ENCODE measurements around the gene AGAP2. TPM values are rescaled to one million over a fixed set of nuclear protein-coding genes. Genes with fewer than 3 reads are reported as not detected.

Gene AGAP2
- total and polyA plus RNA-seq, 8 donors, result 0.31 to 5.8 (median 0.54) TPM

DNA sequence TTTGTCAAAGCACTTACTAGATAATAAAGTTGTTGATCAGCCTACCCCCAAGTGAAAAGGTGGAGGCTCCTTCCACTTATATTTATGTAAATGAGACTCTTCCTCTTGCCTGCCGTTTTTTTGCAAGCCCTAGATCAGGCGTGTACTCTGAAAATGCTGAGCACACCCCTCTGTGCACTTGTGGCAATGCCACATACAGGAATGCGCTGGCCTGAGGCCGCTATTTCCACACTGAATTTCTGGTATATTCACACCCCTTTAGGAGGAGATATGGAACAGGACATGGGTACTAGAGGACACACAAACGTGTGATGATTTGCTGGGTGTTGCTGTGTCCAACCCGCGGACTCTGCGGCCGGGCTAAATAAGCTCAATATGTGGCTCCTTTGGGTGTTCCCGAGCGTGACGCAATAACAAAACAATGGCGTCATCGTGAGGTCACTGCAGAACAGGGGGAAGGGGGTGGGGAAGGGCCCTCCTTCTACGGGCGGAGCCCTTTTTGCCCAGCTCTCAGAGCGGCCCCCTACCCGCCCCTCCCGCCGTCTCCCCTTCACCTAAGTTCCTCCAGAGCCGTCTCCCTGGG lies 5.7 kb upstream of the AGAP2 start:
- TF ChIP-seq CTCF (IDR thresholded peaks at IDR 0.05), result no peak
- ATAC-seq, result peak; percentile 69
- no peaks in the 10 kb centered on the region for H3K9me3 ChIP-seq
- H3K36me3 ChIP-seq, result peaks cover 0 to 33% of the 10 kb centered on the region in 2 donors
- intact Hi-C loops (cut with DNase I), result no loop called here
- peak overlapping the region; percentile 63 to 65 for H3K4me3 ChIP-seq
- DNase-seq, result peak in 2 of 4 donors; percentile 73 to 84
- H3K27ac ChIP-seq, result peak overlapping the region; percentile 91 to 92
- H3K4me1 ChIP-seq, result peaks cover 0 to 45% of the 10 kb centered on the region in 2 donors
- H3K27me3 ChIP-seq, result peaks cover 7 to 24% of the 10 kb centered on the region in 2 donors

- H3K27me3 ChIP-seq, result peaks cover 12 to 29% of the 10 kb centered on the region in 2 donors
- intact Hi-C loops (cut with DNase I), result no loop called here
- H3K4me3 ChIP-seq, result no peak overlapping the region
- no peak for DNase-seq
- no peak for TF ChIP-seq CTCF (IDR thresholded peaks at IDR 0.05)
- no peaks in the 10 kb centered on the region for H3K9me3 ChIP-seq
- peaks cover 0 to 28% of the 10 kb centered on the region in 2 donors for H3K36me3 ChIP-seq
- H3K4me1 ChIP-seq, result peaks cover 0 to 45% of the 10 kb centered on the region in 2 donors
- H3K27ac ChIP-seq, result peak overlapping the region in 1 of 2 donors; percentile 92
- no peak for ATAC-seq
Measured at GRCh38 chr12:57743769-57744168, 5.2 kb upstream of the AGAP2 start.

DNA sequence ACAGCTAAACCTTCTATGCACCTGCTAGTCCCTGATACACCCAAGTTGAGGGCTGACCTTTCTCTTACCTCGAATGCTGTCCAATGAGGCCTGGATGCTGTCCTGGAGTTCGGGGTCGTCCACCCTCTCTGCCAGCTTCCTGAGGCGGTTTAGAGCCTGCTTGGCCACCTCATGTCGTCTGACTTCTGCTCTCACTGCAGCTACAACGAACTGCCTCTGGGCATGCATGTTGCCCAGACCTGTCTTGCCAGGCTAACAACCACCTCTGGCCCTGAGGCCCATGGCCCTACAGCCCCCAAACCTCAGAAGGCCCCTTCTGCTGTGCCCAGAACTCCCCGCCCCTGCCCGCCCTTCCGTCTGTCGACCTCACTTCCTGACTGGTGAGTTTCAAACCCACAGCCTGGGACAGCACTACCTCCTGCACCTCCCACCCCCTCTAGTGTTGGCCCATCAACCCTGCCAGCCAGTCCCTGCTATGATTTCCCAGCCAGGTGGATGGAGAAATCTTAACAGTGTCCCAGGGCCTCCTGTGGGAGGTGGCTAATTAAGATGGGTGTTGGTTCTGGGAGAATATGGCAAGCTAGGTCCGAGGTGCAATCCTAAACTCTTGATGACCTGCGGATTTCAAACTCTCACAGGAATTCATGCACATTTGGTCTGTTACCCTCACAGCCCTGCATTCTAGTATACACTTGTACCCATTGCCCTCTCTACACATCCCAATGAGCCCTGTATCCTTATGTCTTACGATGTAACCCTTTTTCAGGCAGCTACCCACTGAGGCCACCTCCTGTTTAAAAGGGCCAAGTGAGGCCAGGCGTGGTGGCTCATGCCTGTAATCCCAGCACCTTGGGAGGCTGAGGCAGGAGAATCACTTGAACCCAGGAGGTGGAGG lies 3.5 kb upstream of the AGAP2 start:
- TF ChIP-seq CTCF (IDR thresholded peaks at IDR 0.05), result no peak
- DNase-seq, result peak in 1 of 4 donors; percentile 64
- Histone ChIP-seq H3K27me3 (peaks cover 27 to 46% of the 10 kb centered on the region in 2 donors), H3K27ac (peak overlapping the region in 1 of 2 donors; percentile 81), H3K4me3 (peak overlapping the region in 1 of 2 donors; percentile 50), H3K9me3 (no peaks in the 10 kb centered on the region), H3K4me1 (peaks cover 12 to 59% of the 10 kb centered on the region in 2 donors), H3K36me3 (peaks cover 0 to 18% of the 10 kb centered on the region in 2 donors)
- intact Hi-C loops (cut with DNase I), result no loop called here
- ATAC-seq, result no peak

DNA sequence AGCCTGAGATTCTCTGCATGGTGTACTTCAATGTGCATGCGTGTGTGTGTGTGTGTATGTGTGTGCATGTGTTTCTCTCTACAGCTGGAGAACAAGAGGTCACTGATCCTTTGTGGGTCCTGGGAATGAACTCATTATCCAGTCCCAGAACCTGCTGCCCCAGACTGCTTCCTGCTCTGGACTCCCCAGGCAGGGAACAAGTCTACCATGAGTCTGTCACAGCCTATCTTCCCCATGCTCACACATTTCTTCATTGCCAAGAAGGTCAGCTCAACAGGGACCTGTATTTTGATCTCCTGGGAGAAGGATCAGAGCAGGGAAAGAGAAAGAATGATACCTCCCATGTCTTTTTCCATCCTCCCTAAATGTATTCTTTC lies 2.9 kb upstream of the AGAP2 start:
- peaks cover 0 to 13% of the 10 kb centered on the region in 2 donors for H3K36me3 ChIP-seq
- TF ChIP-seq CTCF (IDR thresholded peaks at IDR 0.05), result no peak
- H3K9me3 ChIP-seq, result no peaks in the 10 kb centered on the region
- intact Hi-C loops (cut with DNase I), result no loop called here
- H3K27ac ChIP-seq, result peak overlapping the region in 1 of 2 donors; percentile 81
- H3K4me3 ChIP-seq, result peak overlapping the region in 1 of 2 donors; percentile 50
- ATAC-seq, result no peak
- no peak for DNase-seq
- peaks cover 34 to 53% of the 10 kb centered on the region in 2 donors for H3K27me3 ChIP-seq
- H3K4me1 ChIP-seq, result peaks cover 13 to 65% of the 10 kb centered on the region in 2 donors

Data from left lung (tissue), 10 donors.